NCI-H2029 treated with DMSO at 0.1 percent for 48 hours (cell line): ENCODE data around the gene SPEN.

Experiments used
- DNase-seq: peaks from one replicate; lab custom pipeline; 2025; lab: John Stamatoyannopoulos, UW

SPEN gene

GRCh38 chr1:15948595-15949452 is 101.3 kb downstream of the SPEN start:
- DNase-seq, result no peak

GRCh38 chr1:15949453-15950245 is 102.1 kb downstream of the SPEN start:
- DNase-seq, result no peak

GRCh38 chr1:15950302-15950701 is 102.8 kb downstream of the SPEN start:
- DNase-seq, result no peak

GRCh38 chr1:15950763-15951295 is 103.3 kb downstream of the SPEN start:
- no peak for DNase-seq

- DNase-seq, result no peak
Observed at GRCh38 chr1:15951341-15952153, 104.0 kb downstream of the SPEN start.

- no peak for DNase-seq
Observed at GRCh38 chr1:15952317-15953258, 105.1 kb downstream of the SPEN start.

- no peak for DNase-seq
Observed at GRCh38 chr1:15953294-15953771, 105.8 kb downstream of the SPEN start.

- DNase-seq, result peak; percentile 95
Observed at GRCh38 chr1:15953791-15954241, 106.3 kb downstream of the SPEN start.

- DNase-seq, result no peak
Observed at GRCh38 chr1:15954316-15954715, 106.8 kb downstream of the SPEN start.

GRCh38 chr1:15955552-15955951 is 108.0 kb downstream of the SPEN start:
- no peak for DNase-seq

- no peak for DNase-seq
Observed at GRCh38 chr1:15956150-15956549, 108.6 kb downstream of the SPEN start.

- DNase-seq, result no peak
Observed at GRCh38 chr1:15957221-15958095, 110.0 kb downstream of the SPEN start.

- no peak for DNase-seq
Observed at GRCh38 chr1:15958111-15958510, 110.6 kb downstream of the SPEN start.

GRCh38 chr1:15958793-15959192 is 111.3 kb downstream of the SPEN start:
- DNase-seq, result no peak

GRCh38 chr1:15959424-15959823 is 111.9 kb downstream of the SPEN start:
- no peak for DNase-seq

- no peak for DNase-seq
Observed at GRCh38 chr1:15959827-15960446, 112.4 kb downstream of the SPEN start.

GRCh38 chr1:15960808-15961207 is 113.3 kb downstream of the SPEN start:
- DNase-seq, result no peak

GRCh38 chr1:15961492-15961891 is 114.0 kb downstream of the SPEN start:
- DNase-seq, result no peak

- DNase-seq, result no peak
Observed at GRCh38 chr1:15962176-15962575, 114.7 kb downstream of the SPEN start.
